Spleen (tissue), 11 donors: ENCODE measurements around the gene ERBIN. TPM values are rescaled to one million over a fixed set of nuclear protein-coding genes. Genes with fewer than 3 reads are reported as not detected.
A peak's percentile ranks its signal among the peaks of the same experiment; 100 is the strongest.

Experiments
- DNase-seq: peaks from one replicate; pipeline ENCODE4 v3.0.0-alpha.2; 2020
- H3K27ac ChIP-seq, 8 donors: fragments of 200-600 bp; sonication (generic) in 7 of 8; 1 replicate in 4 of 8; 2 replicates in 4 of 8; pipeline versions ENCODE4 v1.5.0 to v1.8.0; 2016 to 2021; ENCODE audit warnings: inconsistent platforms in 4 of 8, mild to moderate bottlenecking in 4 of 8, moderate library complexity in 1 of 8
- H3K27me3 ChIP-seq, 7 donors: fragments of 200-600 bp; sonication (generic) in 6 of 7; replicated peaks in 1 of 7; 1 replicate in 4 of 7; 2 replicates in 3 of 7; pipeline versions ENCODE4 v1.5.0 to v1.8.0; 2016 to 2021; ENCODE audit warnings: inconsistent platforms in 3 of 7, mild to moderate bottlenecking in 1 of 7
- H3K36me3 ChIP-seq, 6 donors: fragments of 200-600 bp; sonication (generic) in 5 of 6; 1 replicate in 4 of 6; 2 replicates in 2 of 6; pipeline versions ENCODE4 v1.5.0 to v1.8.0; 2016 to 2021; ENCODE audit warnings: inconsistent platforms in 2 of 6
- H3K4me1 ChIP-seq, 6 donors: fragments of 200-600 bp; sonication (generic) in 5 of 6; 1 replicate in 3 of 6; 2 replicates in 3 of 6; pipeline versions ENCODE4 v1.5.0 to v1.8.0; 2016 to 2021; ENCODE audit warnings: inconsistent platforms in 3 of 6
- H3K4me3 ChIP-seq, 8 donors: fragments of 200-600 bp; sonication (generic) in 7 of 8; 1 replicate in 4 of 8; 2 replicates in 4 of 8; pipeline versions ENCODE4 v1.5.0 to v1.8.0; 2016 to 2021; ENCODE audit warnings: inconsistent platforms in 4 of 8, mild to moderate bottlenecking in 4 of 8, moderate library complexity in 2 of 8
- H3K9me3 ChIP-seq, 8 donors: fragments of 200-600 bp; sonication (generic) in 7 of 8; 1 replicate in 4 of 8; 2 replicates in 4 of 8; pipeline versions ENCODE4 v1.5.0 to v1.8.0; 2016 to 2021; ENCODE audit warnings: inconsistent platforms in 4 of 8
- POLR2A ChIP-seq, 3 donors: fragments of 450-650 bp; IDR thresholded peaks; one replicate each; pipeline ENCODE4 v1.5.1; 2017; ENCODE audit warnings: antibody characterized with exemption in 3 of 3, mild to moderate bottlenecking in 1 of 3
- POLR2AphosphoS5 ChIP-seq, 3 donors: sonication (generic); formaldehyde crosslinking; IDR thresholded peaks; one replicate each; pipeline ENCODE4 v1.5.1; 2017; ENCODE audit warnings: antibody characterized with exemption in 3 of 3
- WGBS, 5 donors: extraction: QIAGEN DNeasy Blood & Tissue Kit in 3 of 5; methylation state at CpG; one replicate each; pipeline versions ENCODE4 v1.1.5 to v1.1.7; 2013 to 2018; 5-methylcytosine and 5-hydroxymethylcytosine counted together
- intact Hi-C: fragments of 100-400 bp; cut with DNase I; formaldehyde crosslinking; loops from one replicate; pipeline ENCODE4 v1.15.0; 2023; ENCODE audit warnings: low total_unique reads
- polyA plus RNA-seq, 3 donors: library from polyadenylated mRNA; stranded (reverse); fragments of 200-250 nt; gene quantifications; one replicate each; pipeline ENCODE4 v1.2.1, GENCODE V29; 2013
- total RNA-seq, 7 donors: library from RNA; depleted of rRNA in 3 of 7; stranded (reverse); fragments of >200 nt in 3 of 7; fragmentation: NEBNext Ultra II Directional in 4 of 7; extraction: Animal tissue kit (Norgen Biotek cat#: 25700) in 4 of 7; gene quantifications; one replicate each; pipeline versions ENCODE4 v1.1.0 to v1.2.1, GENCODE V29; 2016 to 2021
- TF ChIP-seq, protein P1 (sequence below), 11 experiments: fragments of 200-600 bp in 7 of 11; fragments of 450-650 bp in 4 of 11; sonication (generic) in 4 of 11; IDR thresholded peaks in 8 of 11; conservative IDR thresholded peaks in 3 of 11; 1 replicate in 7 of 11; 2 replicates in 4 of 11; pipeline versions ENCODE4 v1.4.0 to v1.8.0; 2016 to 2021; ENCODE audit warnings: antibody characterized with exemption in 11 of 11, inconsistent platforms in 4 of 11, mild to moderate bottlenecking in 1 of 11
- donor health status: healthy with polysubstance abuse.
- donor health status: DM: no; HTN: no; CAD: no; lungs with moderate emphysema.
- donor health status: DM: no; HTN: no; CAD: no.
- donor health status: Bipolar disorder and iron deficiency.
- donor health status: healthy.
- donor health status: DM: no; HTN: no; CAD: no.
- donor health status: DM: yes; HTN: yes; CAD: no.

Gene ERBIN
- total and polyA plus RNA-seq, 10 donors: 19.6 to 112 (median 93.1) TPM

DNA sequence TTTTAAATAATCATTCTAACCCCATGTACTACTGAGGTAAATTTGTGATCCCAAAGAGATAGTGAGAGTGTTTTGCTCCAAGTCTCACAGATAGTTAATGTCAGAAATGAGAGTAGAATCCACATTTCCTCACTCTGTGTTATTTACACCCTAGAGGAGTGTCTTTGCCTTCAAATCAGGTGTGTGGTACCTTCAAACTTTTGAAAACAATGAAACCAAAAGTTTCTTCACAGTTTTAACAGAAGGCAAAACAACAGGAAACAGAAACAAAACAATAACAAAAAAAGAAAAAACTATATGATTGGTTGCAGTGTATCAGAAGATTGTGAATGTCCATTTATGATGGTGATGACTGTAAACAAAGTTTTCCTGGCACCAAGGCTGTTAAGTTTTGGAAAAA is 85.9 kb downstream of the ERBIN start:
- TF ChIP-seq, protein P1, sequence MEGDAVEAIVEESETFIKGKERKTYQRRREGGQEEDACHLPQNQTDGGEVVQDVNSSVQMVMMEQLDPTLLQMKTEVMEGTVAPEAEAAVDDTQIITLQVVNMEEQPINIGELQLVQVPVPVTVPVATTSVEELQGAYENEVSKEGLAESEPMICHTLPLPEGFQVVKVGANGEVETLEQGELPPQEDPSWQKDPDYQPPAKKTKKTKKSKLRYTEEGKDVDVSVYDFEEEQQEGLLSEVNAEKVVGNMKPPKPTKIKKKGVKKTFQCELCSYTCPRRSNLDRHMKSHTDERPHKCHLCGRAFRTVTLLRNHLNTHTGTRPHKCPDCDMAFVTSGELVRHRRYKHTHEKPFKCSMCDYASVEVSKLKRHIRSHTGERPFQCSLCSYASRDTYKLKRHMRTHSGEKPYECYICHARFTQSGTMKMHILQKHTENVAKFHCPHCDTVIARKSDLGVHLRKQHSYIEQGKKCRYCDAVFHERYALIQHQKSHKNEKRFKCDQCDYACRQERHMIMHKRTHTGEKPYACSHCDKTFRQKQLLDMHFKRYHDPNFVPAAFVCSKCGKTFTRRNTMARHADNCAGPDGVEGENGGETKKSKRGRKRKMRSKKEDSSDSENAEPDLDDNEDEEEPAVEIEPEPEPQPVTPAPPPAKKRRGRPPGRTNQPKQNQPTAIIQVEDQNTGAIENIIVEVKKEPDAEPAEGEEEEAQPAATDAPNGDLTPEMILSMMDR (IDR thresholded peaks at IDR 0.05 in 8 of 11, conservative IDR thresholded peaks at IDR 0.05 in 3 of 11): no peak
- TF ChIP-seq POLR2AphosphoS5 (IDR thresholded peaks at IDR 0.05): no peak
- no peaks in the 10 kb centered on the region for H3K27me3 ChIP-seq
- no peak overlapping the region for H3K4me3 ChIP-seq
- H3K36me3 ChIP-seq: peaks cover 0 to 56% (median 14%) of the 10 kb centered on the region in 6 donors
- DNase-seq: no peak
- no peaks in the 10 kb centered on the region for H3K9me3 ChIP-seq
- intact Hi-C loops: no loop called here
- peak overlapping the region in 1 of 8 donors; percentile 25 for H3K27ac ChIP-seq
- peaks cover 0 to 45% (median 20%) of the 10 kb centered on the region in 6 donors for H3K4me1 ChIP-seq

DNA sequence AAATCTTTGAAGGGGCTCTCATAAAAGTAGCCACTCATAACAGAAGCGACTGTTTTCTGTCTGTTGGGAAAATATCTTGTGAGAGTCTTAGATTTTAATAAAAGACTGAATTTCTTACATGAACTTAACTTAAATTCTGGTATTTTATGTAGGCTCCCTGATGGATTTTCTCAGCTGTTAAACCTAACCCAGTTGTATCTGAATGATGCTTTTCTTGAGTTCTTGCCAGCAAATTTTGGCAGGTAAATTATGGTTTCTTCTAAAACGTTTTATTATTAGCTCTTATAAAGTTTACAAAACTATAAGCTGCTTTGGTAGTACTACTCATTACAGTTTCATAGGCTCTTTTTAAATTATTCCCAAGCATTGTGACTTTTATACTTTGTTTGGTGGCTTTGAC is 87.0 kb downstream of the ERBIN start:
- TF ChIP-seq POLR2AphosphoS5 (IDR thresholded peaks at IDR 0.05) (no peak), POLR2A (IDR thresholded peaks at IDR 0.05) (no peak)
- TF ChIP-seq, protein P1 (IDR thresholded peaks at IDR 0.05 in 8 of 11, conservative IDR thresholded peaks at IDR 0.05 in 3 of 11): no peak
- intact Hi-C loops: no loop called here
- peaks cover 0 to 45% (median 20%) of the 10 kb centered on the region in 6 donors for H3K4me1 ChIP-seq
- peaks cover 0 to 56% (median 16%) of the 10 kb centered on the region in 6 donors for H3K36me3 ChIP-seq
- WGBS, 5 donors: 76 to 87% (median 84%) methylated on average over 2 of the region's 2 CpGs
- no peaks in the 10 kb centered on the region for H3K9me3 ChIP-seq
- H3K27me3 ChIP-seq: no peaks in the 10 kb centered on the region
- H3K27ac ChIP-seq: no peak overlapping the region
- no peak for DNase-seq
- H3K4me3 ChIP-seq: no peak overlapping the region

DNA sequence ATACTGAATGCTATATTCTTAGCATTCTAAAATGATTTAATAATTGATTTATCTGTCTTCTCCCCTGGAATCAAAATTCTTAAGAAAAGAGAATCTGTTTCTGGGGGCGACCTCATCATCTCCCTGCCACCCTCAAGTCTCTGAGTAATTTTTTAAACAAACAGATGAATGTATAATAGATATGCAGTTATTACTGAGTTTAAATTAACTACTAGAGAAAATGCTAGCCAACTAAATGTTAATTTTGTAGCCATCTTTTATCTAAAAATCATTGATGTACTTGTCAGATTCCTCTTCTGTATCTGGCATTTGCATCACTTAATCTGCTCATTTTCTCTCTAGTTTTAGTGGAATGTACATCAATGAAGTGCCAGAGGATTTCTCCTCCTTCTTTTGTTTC is 87.5 kb downstream of the ERBIN start:
- Histone ChIP-seq H3K9me3 (no peaks in the 10 kb centered on the region), H3K27me3 (no peaks in the 10 kb centered on the region), H3K4me3 (no peak overlapping the region), H3K36me3 (peaks cover 0 to 56% (median 16%) of the 10 kb centered on the region in 6 donors), H3K4me1 (peaks cover 0 to 40% (median 19%) of the 10 kb centered on the region in 6 donors), H3K27ac (no peak overlapping the region)
- no peak for TF ChIP-seq POLR2AphosphoS5 (IDR thresholded peaks at IDR 0.05)
- TF ChIP-seq POLR2A (IDR thresholded peaks at IDR 0.05): no peak
- TF ChIP-seq, protein P1 (IDR thresholded peaks at IDR 0.05 in 8 of 11, conservative IDR thresholded peaks at IDR 0.05 in 3 of 11): no peak
- DNase-seq: no peak
- intact Hi-C loops: no loop called here
- 89 to 100% (median 95%) methylated on average over 1 of the region's 1 CpG for WGBS, 5 donors

DNA sequence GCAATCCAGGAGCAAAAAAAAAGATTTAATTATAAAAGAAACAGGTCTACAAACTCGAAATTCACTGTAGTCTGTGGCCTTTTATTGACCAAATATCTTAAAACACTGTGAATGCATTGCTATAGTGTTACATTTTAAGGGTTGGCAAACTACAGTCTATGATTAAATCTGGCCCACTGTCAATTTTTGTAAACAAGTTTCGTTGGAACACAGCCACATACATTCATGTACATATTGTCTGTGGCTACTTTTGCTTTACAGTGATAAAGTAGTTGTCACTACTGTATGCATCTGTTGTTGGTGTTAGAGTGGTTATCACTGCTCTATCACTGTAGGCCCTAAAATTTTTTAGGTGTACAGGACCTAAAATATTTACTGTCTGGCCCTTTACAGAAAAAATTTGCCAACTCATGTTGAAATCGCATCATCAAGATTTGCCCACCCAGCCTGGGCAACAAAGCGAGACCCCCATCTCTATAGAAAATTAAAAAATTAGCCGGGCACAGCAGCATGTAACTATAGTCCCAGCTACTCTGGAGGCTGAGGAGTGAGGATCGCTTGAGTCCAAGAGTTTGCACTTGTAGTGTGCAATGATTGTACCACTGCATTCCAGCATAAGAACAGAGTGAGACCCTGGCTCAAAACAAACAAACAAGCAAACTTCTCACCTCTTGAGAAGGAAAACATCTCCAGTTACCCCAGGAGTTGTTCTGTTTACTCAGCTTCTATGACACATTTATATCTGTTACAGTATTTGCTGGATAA is 89.0 kb downstream of the ERBIN start:
- Histone ChIP-seq H3K27ac (no peak overlapping the region), H3K4me1 (peaks cover 0 to 25% (median 5%) of the 10 kb centered on the region in 6 donors), H3K36me3 (peaks cover 0 to 56% (median 16%) of the 10 kb centered on the region in 6 donors), H3K9me3 (no peaks in the 10 kb centered on the region), H3K4me3 (no peak overlapping the region), H3K27me3 (no peaks in the 10 kb centered on the region)
- DNase-seq: no peak
- TF ChIP-seq POLR2AphosphoS5 (IDR thresholded peaks at IDR 0.05): no peak
- TF ChIP-seq, protein P1 (IDR thresholded peaks at IDR 0.05 in 8 of 11, conservative IDR thresholded peaks at IDR 0.05 in 3 of 11): no peak
- no peak for TF ChIP-seq POLR2A (IDR thresholded peaks at IDR 0.05)
- intact Hi-C loops: no loop called here
- WGBS, 5 donors: 92 to 94% (median 94%) methylated on average over 6 of the region's 6 CpGs
